Right lobe of liver (tissue), 6 donors: ENCODE measurements around the gene ITPRID1. TPM values are rescaled to one million over a fixed set of nuclear protein-coding genes. Genes with fewer than 3 reads are reported as not detected.
A peak's percentile ranks its signal among the peaks of the same experiment; 100 is the strongest.

Experiments
- ATAC-seq, 4 donors: fragments of 200-7000 bp; cut with Tn5 transposase; one replicate each; pipeline ENCODE4 v1.9.1; 2020; ENCODE audit warnings: mild to moderate bottlenecking in 4 of 4, moderate library complexity in 4 of 4
- DNase-seq, 3 donors: peaks; one replicate each; pipeline ENCODE4 v3.0.0-alpha.2; 2020
- H3K27ac ChIP-seq, 3 donors: fragments of 200-600 bp; one replicate each; pipeline ENCODE4 v1.8.0; 2022
- H3K27me3 ChIP-seq, 2 donors: fragments of 200-600 bp; one replicate each; pipeline ENCODE4 v1.8.0; 2022
- H3K36me3 ChIP-seq, 4 donors: fragments of 200-600 bp; sonication (generic) in 1 of 4; one replicate each; pipeline versions ENCODE4 v1.5.1 to v1.8.0; 2017 to 2022; ENCODE audit warnings: control low read depth in 1 of 4
- H3K4me1 ChIP-seq, 4 donors: fragments of 200-600 bp; sonication (generic) in 1 of 4; one replicate each; pipeline versions ENCODE4 v1.5.1 to v1.8.0; 2017 to 2022; ENCODE audit warnings: control low read depth in 1 of 4
- H3K4me3 ChIP-seq, 3 donors: fragments of 200-600 bp; one replicate each; pipeline ENCODE4 v1.8.0; 2022
- H3K9me3 ChIP-seq, 4 donors: fragments of 200-600 bp; sonication (generic) in 1 of 4; one replicate each; pipeline versions ENCODE4 v1.5.1 to v1.8.0; 2017 to 2022; ENCODE audit warnings: control low read depth in 1 of 4
- POLR2A ChIP-seq: fragments of 450-650 bp; IDR thresholded peaks from one replicate; pipeline ENCODE4 v1.6.1; 2017; ENCODE audit warnings: antibody characterized with exemption, mild to moderate bottlenecking
- WGBS: methylation state at CpG from one replicate; pipeline ENCODE4 v1.1.6; 2018; ENCODE audit warnings: low coverage, low lambda C conversion rate; ENCODE audit not compliant: insufficient coverage; ENCODE audit errors: missing lambda C conversion rate; 5-methylcytosine and 5-hydroxymethylcytosine counted together
- intact Hi-C, 2 donors: fragments of 100-400 bp; cut with DNase I; formaldehyde crosslinking; loops; one replicate each; pipeline versions ENCODE4 v1.11.2 to v1.14.1; 2022
- total RNA-seq, 6 experiments: library from RNA; depleted of rRNA in 2 of 6; stranded (reverse); fragments of >200 nt in 2 of 6; fragmentation: NEBNext Ultra II Directional in 3 of 6; extraction: Animal tissue kit (Norgen Biotek cat#: 25700) in 3 of 6; gene quantifications; one replicate each; pipeline versions ENCODE4 v1.1.0 to v1.2.4, GENCODE V29; 2016 to 2023
- TF ChIP-seq, protein P1 (sequence below), 4 donors: fragments of 200-600 bp in 3 of 4; fragments of 450-650 bp in 1 of 4; IDR thresholded peaks; one replicate each; pipeline versions ENCODE4 v1.5.1 to v1.8.0; 2016 to 2022; ENCODE audit warnings: antibody characterized with exemption in 4 of 4, mild to moderate bottlenecking in 2 of 4
- donor health status: DM: no; HTN: yes; CAD: no.
- donor health status: DM: no; HTN: no; CAD: no.
- donor health status: DM: no; HTN: no; CAD: no.
- donor health status: DM: no; HTN: yes; CAD: no.
- donor health status: DM: no; HTN: yes; CAD: no.

Gene ITPRID1
- total RNA-seq, 6 experiments from 2014 or later = not detected

GRCh38 chr7:31602041-31602625, 88.2 kb downstream of the ITPRID1 start:
- WGBS = 51% methylated on average over 5 of the region's 5 CpGs
- Histone ChIP-seq H3K9me3 (no peaks in the 10 kb centered on the region), H3K4me3 (no peak overlapping the region), H3K27ac (no peak overlapping the region), H3K36me3 (no peaks in the 10 kb centered on the region), H3K4me1 (no peaks in the 10 kb centered on the region), H3K27me3 (no peaks in the 10 kb centered on the region)
- intact Hi-C loops = no loop called here
- no peak for DNase-seq
- ATAC-seq = no peak
- no peak for TF ChIP-seq POLR2A
- TF ChIP-seq, protein P1, sequence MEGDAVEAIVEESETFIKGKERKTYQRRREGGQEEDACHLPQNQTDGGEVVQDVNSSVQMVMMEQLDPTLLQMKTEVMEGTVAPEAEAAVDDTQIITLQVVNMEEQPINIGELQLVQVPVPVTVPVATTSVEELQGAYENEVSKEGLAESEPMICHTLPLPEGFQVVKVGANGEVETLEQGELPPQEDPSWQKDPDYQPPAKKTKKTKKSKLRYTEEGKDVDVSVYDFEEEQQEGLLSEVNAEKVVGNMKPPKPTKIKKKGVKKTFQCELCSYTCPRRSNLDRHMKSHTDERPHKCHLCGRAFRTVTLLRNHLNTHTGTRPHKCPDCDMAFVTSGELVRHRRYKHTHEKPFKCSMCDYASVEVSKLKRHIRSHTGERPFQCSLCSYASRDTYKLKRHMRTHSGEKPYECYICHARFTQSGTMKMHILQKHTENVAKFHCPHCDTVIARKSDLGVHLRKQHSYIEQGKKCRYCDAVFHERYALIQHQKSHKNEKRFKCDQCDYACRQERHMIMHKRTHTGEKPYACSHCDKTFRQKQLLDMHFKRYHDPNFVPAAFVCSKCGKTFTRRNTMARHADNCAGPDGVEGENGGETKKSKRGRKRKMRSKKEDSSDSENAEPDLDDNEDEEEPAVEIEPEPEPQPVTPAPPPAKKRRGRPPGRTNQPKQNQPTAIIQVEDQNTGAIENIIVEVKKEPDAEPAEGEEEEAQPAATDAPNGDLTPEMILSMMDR (IDR thresholded peaks at IDR 0.05) = no peak

GRCh38 chr7:31603046-31603445, 89.2 kb downstream of the ITPRID1 start:
- Histone ChIP-seq H3K9me3 (no peaks in the 10 kb centered on the region), H3K4me1 (no peaks in the 10 kb centered on the region), H3K4me3 (no peak overlapping the region), H3K27ac (no peak overlapping the region), H3K36me3 (no peaks in the 10 kb centered on the region), H3K27me3 (no peaks in the 10 kb centered on the region)
- intact Hi-C loops = no loop called here
- 45% methylated on average over 5 of the region's 5 CpGs for WGBS
- DNase-seq (no peak), ATAC-seq (no peak)
- TF ChIP-seq, protein P1 (IDR thresholded peaks at IDR 0.05) = no peak
- TF ChIP-seq POLR2A = no peak

- Histone ChIP-seq H3K27ac (no peak overlapping the region), H3K9me3 (no peaks in the 10 kb centered on the region), H3K36me3 (no peaks in the 10 kb centered on the region), H3K27me3 (no peaks in the 10 kb centered on the region), H3K4me1 (no peaks in the 10 kb centered on the region), H3K4me3 (no peak overlapping the region)
- ATAC-seq (no peak), DNase-seq (no peak)
- WGBS = 43% methylated on average over 1 of the region's 1 CpG
- TF ChIP-seq, protein P1 (IDR thresholded peaks at IDR 0.05) = no peak
- TF ChIP-seq POLR2A = no peak
- intact Hi-C loops = no loop called here
Measured at GRCh38 chr7:31613604-31614003, 99.7 kb downstream of the ITPRID1 start.

DNA sequence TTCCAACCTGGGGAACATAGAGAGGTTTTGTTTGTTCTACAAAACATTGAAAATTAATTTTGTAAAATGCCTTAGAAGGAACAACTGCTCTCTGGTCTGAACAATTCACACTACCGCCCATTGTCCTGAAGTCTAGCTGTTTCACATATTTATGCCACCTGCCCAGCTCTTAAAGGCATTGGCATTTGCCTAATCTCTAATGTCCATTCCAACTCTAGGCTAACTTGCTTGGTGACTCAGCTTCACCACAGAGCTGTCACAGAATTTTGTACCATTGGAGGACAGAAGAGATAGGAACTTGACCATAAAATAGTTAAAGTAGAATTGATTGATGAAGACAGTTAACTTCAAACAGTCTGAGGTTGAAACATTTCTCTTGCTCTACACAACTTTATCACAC, 119.6 kb downstream of the ITPRID1 start:
- no peaks in the 10 kb centered on the region for H3K9me3 ChIP-seq
- intact Hi-C loops = no loop called here
- ATAC-seq = peak in 3 of 4 donors; percentile 8 to 34 (median 19)
- no peak overlapping the region for H3K4me3 ChIP-seq
- TF ChIP-seq, protein P1 (IDR thresholded peaks at IDR 0.05) = no peak
- no peak for TF ChIP-seq POLR2A
- 82% methylated on average over 1 of the region's 1 CpG for WGBS
- H3K4me1 ChIP-seq = peaks cover 0 to 5% (median 0%) of the 10 kb centered on the region in 4 donors
- H3K36me3 ChIP-seq = no peaks in the 10 kb centered on the region
- DNase-seq = no peak
- H3K27me3 ChIP-seq = no peaks in the 10 kb centered on the region
- H3K27ac ChIP-seq = no peak overlapping the region
